GM18502 (cell line): ENCODE results near the gene ITGA6.
"Not testable (repeated sequence)": the region's sequence is repeated elsewhere in the genome, so short reads cannot be mapped to it uniquely, and the experiment has no call there.

Experiments
- ATAC-seq: cut with Tn5 transposase; IDR thresholded peaks from one replicate; pipeline ENCODE4 v1.9.1; 2021; ENCODE audit warnings: mild to moderate bottlenecking; ENCODE audit not compliant: unreplicated experiment, poor library complexity

ITGA6 gene

DNA sequence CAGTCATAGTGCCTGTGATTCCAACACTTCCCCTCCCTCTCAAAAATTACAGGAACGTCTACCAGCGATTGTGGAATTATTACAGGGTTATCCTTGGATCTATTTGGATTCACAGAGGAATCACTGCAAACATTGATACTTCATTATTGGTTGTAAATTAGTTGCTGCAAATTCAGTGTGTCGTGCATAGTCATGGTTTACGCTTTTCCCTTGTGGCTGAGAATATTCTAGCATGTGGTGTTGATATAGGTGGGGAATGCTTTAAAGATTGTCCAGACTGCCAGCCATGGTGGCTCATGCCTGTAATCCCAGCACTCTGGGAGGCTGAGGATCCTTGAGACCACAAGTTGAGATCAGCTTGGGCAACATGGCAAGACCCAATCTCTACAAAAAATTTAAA lies 79.8 kb downstream of the ITGA6 start:
- ATAC-seq = no peak

DNA sequence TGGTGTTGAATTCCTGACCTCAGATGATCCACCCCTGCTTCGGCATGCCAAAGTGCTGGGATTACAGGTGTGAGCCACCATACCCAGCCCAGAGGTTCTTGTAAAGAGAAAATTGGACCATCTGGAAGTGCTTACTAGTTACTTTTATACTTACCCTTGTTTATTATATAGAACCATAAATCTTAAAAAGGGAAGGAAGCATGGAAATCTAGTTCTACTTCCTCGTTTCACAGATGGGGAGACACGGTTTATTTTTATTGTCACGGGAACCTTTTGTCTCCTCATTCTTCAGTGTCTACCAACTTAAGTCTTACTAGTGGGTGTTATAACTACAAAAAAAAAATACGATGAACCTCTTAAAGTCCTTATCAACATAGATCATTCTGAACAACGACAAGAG lies 82.7 kb downstream of the ITGA6 start:
- ATAC-seq = no peak

DNA sequence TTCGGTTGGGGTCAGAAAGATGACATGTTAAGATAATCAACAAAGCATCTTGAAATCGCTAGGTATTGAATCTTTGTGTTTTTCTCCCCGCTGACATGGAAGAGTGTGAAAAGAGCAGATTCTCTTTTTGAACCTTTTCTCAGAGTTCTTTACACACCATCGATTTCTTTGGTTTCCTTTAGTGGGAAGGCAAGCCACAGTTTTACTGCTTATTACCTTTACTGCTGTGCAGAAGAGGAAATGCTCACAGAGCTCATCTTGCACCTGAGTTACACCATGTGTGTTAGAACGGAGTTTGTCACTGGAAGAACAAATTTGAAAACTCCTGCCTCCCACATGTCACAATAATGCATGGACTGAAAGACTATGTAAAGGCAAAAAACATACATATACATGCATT lies 83.2 kb downstream of the ITGA6 start:
- no peak for ATAC-seq

DNA sequence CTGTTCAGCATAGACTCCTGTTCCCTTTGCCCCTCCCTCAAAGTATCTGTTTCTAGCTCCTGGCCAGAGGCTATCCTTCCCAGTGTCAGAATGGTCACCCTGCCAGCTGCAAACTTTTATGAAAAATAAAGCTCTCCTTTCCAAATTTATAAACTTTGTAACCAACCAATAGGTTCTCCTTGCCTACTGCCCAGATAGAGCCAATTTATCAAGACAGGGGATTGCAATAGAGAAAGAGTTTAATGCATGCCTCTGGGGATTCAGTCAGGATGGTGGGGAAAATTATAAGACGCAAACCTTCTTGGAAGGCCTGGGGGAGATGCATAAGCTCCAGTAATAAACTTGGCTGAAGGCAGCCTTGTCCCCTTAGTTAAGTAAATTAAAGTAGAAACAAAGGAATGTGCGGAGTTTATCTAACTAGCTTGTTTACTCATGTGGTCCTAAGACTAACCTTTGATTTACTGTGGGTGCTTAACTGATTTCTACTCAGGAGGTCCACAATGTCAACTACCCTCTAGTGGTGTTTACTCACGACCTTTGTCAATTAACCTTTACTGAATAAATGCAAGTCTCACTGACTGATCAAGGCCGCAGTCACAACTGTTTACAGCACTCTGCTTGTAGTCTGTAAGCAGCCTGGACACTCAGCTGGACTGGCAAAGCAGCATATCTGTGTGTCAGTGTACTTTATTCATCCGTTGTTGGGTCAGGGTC lies 85.6 kb downstream of the ITGA6 start:
- no peak for ATAC-seq

DNA sequence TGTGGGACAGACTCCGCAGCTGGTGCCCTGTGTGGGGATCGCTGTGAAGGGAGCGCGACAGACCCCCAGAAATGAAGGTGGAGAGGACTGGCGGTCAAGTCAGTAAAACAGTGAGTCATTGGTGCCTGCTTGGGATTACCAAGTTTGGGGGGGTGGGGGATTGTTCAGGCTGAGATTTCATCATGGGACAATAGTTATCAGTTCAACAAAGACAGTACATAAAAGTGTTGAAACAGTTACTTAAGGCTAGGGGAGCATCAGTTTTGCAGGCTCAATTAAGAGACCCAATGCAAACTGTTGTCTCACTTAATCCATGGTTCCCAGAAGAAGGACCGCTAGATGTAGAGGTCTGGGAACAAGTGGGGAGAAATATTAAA lies 86.1 kb downstream of the ITGA6 start:
- no peak for ATAC-seq

DNA sequence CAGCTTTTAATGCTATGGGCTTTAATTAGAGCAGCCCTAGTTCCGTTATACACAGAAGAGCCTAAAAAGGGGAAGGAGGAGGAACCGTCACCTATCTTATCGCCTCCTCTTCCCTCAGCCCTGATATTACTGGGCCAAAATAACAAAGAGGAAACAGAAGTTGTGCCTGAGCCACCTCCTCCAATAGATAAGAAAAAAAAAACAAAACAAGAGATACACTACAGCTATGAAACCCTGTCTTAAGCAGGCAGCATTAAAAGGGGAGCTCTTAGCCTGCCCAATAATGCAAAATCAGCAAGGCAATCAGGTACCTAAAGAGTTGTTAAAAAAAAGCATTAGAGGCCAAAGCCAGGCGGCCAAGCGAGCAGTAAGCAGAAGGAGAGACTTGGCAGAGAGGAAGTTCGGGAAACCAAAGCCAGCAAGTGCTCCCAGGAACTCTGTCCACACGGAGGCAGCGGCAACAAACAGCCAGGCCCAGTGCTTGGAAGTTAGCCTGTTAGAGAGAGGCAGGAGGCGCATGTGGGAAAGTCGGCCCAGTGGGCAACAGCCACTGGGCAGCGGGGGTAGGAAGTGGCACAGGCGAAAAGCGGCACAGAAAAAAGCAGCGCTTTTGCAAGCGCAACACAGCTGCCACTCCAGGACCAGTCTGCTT lies 86.7 kb downstream of the ITGA6 start:
- ATAC-seq = no peak

DNA sequence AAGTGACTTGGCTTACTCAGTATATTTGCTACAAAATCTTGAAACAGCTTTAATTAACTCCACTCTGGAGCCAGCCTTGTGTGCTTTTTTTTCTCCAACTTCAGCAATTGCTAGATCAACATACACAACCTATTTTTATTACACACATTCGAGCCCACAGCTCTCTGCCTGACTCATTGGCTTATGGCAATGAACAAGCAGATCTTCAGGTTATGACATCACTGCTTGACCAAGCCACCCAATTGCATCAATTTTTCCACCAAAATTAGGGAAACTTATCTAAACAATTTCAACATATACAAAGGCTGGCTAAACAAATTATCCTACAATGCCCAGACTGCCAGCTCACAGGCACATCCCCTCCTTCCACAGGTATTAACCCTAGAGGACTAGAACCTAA lies 88.9 kb downstream of the ITGA6 start:
- ATAC-seq = no peak

DNA sequence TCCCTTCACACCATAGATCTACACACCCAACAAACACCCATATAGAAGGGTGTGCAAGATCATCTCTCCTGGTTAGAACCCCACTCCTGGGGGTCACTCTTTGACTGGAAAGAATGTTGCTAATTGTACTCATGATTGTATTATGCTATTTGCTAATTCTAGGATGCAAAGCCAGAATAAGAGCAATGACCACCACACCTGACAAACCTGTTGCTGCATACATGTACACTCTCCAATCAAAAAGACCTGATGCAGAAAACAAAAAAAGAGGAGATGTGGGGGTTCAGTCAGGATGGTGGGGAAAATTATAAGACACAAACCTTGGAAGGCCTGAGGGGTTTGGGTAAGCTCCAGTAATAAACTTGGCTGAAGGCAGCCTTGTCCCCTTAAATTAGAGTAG lies 91.6 kb downstream of the ITGA6 start:
- ATAC-seq = no peak

DNA sequence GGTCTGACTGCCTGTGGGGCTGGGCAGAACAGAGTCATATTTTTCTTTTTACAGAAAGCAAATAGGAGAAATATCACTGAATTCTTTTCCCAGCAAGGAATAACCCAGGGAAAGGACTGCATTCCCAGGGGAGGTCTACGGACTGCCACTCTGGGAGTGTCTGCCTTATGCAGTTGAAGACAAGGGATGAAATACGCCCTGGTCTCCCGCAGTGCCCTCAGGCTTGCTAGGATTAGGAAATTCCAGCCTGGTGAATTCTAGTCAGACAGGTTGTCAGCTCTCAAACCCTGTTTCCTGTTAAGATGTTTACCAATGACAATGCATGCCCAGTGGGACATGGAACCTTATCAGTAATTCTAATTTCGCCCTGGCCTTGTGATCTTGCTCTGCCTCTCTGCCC lies 98.2 kb downstream of the ITGA6 start:
- ATAC-seq = no peak

DNA sequence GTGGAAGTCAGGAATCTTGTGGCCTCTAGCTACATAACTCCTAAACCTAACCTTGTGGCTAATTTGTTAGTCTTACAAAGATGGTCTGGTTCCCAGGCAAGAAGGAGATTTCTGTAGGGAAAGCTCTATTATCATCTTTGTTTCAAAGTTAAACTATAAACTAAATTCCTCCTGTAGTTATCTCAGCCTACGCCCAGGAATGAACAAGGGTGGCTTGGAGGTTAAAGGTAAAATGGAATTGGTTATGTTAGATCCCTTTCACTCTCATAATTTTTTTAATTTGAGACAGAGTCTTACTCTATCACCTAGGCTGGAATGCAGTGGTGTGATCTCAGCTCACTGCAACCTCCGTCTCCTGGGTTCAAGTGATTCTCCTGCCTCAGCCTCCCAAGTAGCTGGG lies 103.9 kb downstream of the ITGA6 start:
- no peak for ATAC-seq

DNA sequence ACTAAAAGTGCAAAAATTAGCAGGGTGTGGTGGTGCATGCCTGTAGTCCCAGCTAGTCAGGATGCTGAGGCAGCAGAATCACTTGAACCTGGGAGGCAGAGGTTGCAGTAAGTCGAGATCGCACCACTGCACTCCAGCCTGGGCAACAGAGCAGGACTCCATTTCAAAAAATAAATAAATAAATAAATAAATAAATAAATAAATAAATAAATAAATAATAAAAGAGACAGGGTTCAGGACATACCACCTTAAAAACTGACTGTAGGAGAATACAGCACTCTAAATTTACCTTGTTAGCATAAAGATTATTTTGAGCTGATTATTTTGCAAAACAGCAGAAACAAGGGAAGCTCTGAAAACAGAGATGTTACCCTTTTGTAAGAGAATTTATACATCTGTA lies 105.1 kb downstream of the ITGA6 start:
- not testable (repeated sequence) for ATAC-seq

DNA sequence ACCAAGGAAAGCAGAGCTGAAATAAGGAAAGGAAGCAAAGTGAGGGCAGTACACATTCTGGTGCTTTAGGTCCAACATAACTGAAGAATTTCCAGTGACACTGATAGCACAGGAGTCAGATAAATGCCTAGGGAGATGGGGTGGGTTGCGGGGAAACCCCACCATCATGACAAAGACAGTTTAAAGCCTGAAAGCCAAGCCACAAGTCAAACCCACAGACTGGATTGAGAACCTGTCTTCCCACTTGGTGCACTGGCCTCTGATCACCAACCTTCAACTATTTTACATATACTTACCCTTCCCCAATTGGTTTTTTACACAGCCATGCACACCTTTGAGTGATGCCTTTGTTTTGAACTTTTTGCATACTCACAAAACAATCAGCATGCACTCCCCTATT lies 106.3 kb downstream of the ITGA6 start:
- no peak for ATAC-seq

DNA sequence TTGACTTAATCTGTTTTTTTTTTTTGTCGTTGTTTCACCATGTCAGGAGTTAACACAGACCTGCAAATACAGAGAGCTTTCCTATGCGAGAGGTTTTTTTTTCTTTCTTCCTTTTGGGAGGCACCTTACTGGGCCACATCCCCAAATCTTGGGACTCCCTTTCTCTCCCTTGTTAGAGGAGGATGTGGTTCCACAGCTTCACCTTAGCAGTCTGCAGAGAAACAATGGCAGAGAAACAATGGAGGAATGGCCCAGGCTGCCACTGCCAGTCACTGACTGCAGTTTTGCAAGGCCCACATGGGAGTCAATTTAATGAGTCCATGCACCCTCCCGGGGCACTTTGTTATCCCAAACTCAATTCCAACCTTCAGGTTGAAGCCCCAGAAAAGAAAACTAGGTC lies 107.7 kb downstream of the ITGA6 start:
- ATAC-seq = no peak

DNA sequence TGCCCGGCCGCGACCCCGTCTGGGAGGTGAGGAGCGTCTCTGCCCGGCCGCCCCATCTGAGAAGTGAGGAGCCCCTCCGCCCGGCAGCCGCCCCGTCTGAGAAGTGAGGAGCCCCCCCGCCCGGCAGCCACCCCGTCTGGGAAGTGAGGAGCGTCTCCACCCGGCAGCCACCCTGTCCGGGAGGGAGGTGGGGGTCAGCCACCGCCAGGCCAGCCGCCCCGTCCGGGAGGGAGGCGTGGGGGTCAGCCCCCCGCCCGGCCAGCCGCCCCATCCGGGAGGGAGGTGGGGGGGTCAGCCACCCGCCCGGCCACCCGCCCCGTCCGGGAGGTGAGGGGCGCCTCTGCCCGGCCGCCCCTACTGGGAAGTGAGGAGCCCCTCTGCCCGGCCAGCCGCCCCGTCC lies 110.5 kb downstream of the ITGA6 start:
- not testable (repeated sequence) for ATAC-seq

DNA sequence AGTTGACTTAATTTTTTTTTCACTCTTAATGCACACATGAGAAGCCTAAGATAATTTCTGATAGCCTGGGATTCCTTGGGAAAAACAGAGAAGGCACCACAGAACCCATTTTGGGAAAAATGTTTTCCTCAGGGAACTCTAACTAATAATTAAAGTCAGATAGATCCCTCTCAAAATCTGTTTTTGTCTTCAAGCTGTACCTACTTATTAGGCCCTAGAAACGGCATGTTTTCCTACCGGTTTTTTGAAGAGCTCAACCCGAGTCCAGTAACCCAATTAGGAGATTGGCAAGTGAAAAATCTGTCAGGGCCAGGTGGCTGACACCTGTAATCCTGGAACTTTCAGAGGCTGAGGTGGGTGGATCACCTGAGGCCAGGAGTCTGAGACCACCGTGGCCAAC lies 112.4 kb downstream of the ITGA6 start:
- ATAC-seq = no peak

DNA sequence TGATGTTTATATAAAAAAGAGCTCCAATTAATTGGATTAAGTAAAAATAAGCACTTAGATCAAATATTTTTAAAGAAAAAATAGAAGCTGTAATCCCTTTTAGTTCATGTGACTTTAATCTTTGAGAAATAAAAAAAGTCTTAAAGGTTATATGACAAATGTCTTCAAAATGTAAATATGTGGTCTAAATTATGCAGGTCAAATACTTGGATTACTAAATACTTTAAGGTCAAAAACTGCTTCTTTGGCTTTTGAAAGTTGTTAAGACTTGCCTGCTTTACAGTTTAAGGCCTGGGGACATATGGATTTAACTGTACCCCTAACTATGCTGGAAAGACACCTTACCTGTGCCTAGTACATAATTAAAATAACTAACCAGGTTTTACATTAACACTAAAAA lies 113.0 kb downstream of the ITGA6 start:
- no peak for ATAC-seq

DNA sequence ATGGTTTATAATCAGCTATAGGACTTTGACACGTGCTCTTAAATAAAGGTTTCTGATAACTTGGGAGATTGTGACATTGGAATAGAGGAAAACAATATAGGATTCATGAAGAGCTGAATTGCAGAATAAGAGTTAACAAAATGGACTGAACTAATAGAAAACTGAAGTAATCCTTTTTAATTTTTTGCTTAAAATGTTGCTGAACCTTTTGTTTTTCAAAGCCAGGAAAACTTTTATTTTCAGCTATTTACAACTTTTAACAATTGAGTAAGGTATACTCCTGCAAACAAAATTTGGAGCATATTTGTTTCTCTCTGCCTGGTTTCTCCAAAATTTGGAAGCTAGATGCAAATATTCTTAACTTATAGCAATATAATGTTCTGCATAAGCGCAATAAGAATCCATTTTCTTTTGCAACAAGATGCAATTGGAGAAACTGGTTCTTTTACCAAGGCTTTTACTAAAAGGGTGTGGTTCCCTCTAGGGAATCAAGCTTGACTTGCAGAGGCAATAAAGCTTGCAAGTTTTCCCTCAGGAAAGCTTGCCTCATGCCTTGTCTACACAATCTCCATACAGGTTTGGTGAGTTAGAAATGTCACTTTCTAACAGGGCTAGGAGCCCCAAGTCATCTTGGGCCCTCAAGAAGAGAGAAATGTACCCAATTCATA lies 118.2 kb downstream of the ITGA6 start:
- no peak for ATAC-seq

DNA sequence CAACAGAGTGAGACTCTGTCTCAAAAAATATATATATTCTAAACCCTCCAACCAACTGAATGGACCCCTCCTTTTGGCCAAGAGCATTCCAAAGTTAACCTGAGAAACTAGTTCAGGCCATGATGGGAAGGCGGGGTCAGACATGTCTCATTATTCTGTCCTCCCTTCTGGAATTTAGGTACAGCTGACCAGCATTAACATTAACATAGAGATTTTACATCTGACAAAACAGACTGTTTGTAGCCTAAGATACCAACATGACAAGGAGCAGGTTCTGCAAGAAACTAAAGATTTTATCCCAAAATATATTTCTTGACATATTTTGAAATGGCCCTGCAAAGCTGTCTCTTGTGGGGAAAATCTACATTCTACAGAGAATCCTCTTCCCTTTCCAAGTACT lies 121.7 kb downstream of the ITGA6 start:
- ATAC-seq = no peak

DNA sequence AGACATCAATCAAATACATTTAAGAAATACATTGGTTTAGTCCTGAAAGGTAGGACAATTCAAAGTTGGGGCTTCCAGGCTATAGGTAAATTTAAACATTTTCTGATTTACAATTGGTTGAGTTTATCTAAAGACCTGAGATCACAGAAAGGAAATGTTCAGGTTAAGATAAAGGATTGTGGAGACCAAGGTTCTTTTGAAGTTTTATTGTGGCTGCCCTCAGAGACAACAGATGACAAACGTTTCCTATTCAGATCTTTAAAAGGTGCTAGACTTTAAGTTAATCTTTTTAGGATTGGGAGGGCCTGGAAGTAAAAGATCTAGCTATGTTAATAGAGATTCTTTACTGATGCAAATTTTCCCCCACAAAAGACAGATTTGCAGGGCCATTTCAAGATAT lies 122.4 kb downstream of the ITGA6 start:
- ATAC-seq = not testable (repeated sequence)

DNA sequence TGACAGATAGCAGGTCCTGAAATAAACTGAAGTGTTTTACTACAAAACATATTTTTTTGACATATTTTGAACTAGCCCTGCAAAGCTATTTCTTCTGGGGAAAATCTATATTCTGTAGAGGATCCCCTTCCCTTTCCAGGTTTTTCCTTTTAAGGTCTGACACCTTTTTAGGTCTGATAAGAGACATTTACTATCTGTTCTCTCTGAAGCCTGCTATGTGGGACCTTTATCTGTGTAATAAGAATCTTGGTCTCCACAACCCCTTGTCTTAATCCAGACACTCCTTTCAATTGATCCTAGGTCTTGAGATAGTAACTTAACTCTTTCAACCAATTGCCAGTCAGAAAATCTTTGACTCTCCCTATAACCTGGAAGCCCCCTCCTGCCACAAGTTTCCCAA lies 123.0 kb downstream of the ITGA6 start:
- no peak for ATAC-seq

DNA sequence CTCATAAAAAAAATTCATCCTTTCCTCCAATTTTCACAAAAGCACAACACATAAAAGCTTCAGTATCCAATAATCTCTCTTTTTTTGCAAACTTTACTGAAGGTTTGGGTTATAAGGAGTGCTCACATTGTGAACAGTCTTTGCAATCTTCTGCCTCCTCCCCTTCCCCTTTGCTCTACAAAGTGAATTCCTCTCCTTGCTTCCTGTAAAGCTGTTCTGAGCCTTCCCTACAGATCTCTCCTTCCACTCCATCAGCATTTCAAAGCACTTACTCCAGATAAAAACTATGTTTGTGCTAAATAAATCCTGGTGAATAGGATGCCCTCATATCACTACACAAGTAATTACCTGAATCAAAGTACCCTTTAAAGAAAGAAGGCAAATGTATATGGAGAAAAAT lies 123.9 kb downstream of the ITGA6 start:
- ATAC-seq = no peak
